ENCODE data around the gene WWOX. TPM values are rescaled to one million over a fixed set of nuclear protein-coding genes. Genes with fewer than 3 reads are reported as not detected.

WWOX gene
- total RNA-seq, 1 donor from 2014 or later: 19.2 TPM

DNA sequence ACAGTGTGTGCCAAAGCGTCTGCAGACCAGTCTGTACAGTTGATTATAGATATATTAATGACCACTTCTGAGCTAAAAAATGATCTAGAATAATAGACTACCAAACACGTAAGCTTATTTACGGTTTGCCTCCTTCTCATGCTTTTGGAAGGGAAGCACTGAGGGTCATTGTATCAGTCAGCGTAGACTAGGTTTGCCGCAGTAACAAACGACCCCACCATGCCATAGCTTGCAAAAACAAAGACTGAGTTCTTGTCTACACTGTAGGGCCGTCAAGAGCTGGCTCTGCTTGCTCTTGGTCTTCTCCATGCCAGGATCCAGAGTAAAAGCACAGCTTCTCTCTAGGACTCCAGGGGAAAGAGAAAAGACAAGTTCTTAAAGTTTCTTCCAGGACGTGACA, 820.4 kb downstream of the WWOX start:
- DNase-seq (no peak), ATAC-seq (no peak)
- Histone ChIP-seq H3K36me3 (no peaks in the 10 kb centered on the region), H3K4me1 (no peaks in the 10 kb centered on the region), H3K4me3 (no peak overlapping the region), H3K27ac (no peak overlapping the region), H3K27me3 (ENCODE audit: low read depth) (no peaks in the 10 kb centered on the region), H3K9me3 (peaks cover 9% of the 10 kb centered on the region)
- intact Hi-C loops (cut with DNase I): no loop called here
- TF ChIP-seq, protein P1, sequence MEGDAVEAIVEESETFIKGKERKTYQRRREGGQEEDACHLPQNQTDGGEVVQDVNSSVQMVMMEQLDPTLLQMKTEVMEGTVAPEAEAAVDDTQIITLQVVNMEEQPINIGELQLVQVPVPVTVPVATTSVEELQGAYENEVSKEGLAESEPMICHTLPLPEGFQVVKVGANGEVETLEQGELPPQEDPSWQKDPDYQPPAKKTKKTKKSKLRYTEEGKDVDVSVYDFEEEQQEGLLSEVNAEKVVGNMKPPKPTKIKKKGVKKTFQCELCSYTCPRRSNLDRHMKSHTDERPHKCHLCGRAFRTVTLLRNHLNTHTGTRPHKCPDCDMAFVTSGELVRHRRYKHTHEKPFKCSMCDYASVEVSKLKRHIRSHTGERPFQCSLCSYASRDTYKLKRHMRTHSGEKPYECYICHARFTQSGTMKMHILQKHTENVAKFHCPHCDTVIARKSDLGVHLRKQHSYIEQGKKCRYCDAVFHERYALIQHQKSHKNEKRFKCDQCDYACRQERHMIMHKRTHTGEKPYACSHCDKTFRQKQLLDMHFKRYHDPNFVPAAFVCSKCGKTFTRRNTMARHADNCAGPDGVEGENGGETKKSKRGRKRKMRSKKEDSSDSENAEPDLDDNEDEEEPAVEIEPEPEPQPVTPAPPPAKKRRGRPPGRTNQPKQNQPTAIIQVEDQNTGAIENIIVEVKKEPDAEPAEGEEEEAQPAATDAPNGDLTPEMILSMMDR (IDR thresholded peaks at IDR 0.05): no peak

DNA sequence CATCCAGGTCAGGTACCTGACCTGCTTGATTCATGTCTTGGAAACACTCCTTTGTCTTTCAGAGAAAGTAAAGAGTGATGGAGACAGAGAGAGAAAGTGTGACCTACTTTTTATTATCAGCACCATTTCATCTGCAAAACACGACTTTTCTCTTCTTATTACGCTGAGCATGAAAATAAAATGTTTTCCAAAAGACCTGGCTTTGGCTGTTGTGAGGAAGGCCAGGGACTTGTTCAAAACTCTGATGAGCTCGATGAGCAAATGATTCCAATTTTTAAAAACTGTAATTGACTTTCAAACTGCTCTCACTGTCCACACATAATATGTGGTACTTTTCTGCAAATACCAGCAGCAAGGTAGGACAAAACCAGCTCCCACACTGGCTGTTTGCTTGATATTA, 821.2 kb downstream of the WWOX start:
- Histone ChIP-seq H3K4me1 (no peaks in the 10 kb centered on the region), H3K36me3 (no peaks in the 10 kb centered on the region), H3K27ac (no peak overlapping the region), H3K27me3 (ENCODE audit: low read depth) (no peaks in the 10 kb centered on the region), H3K4me3 (no peak overlapping the region), H3K9me3 (peaks cover 9% of the 10 kb centered on the region)
- DNase-seq (no peak), ATAC-seq (no peak)
- intact Hi-C loops (cut with DNase I): no loop called here
- TF ChIP-seq, protein P1 (IDR thresholded peaks at IDR 0.05): no peak

DNA sequence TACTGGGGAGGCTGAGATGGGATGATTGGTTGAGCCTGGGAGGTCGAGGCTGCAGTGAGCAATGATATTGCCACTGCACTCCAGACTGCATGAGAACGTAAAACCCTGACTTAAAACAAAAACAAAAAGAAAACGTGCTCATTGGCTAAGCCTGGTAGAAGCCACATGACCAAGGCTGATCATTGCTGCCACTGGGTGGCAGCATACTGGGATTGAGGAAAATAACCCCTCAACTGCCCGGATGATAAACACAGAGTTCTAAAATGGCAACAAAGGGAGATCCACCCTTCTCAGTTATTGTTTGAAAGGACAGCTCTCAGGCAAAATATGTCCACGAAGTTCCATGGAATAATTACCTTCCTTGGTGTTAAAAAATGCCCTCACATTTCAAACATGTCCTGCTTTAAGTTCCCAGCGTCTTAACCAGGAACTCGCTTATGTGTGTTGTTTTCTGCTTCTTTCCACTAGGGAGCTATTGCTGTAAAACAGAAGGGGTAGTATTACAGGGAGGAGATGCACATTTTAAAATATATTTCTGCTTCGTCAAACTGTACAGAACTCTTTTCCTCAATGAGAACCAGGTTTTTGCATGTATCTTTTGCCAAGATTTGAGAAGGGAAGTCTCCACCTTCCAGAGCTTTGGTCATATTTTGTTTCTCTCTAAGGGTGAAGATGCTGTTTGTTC, 825.8 kb downstream of the WWOX start:
- no peak overlapping the region for H3K27ac ChIP-seq
- ATAC-seq (peak; percentile 65 to 68), DNase-seq (peak; percentile 61)
- no peaks in the 10 kb centered on the region for H3K27me3 ChIP-seq (ENCODE audit: low read depth)
- intact Hi-C loops (cut with DNase I): no loop called here
- TF ChIP-seq, protein P1 (IDR thresholded peaks at IDR 0.05): peak; percentile 61
- H3K36me3 ChIP-seq: no peaks in the 10 kb centered on the region
- peaks cover 9% of the 10 kb centered on the region for H3K9me3 ChIP-seq
- H3K4me1 ChIP-seq: no peaks in the 10 kb centered on the region
- H3K4me3 ChIP-seq: no peak overlapping the region

DNA sequence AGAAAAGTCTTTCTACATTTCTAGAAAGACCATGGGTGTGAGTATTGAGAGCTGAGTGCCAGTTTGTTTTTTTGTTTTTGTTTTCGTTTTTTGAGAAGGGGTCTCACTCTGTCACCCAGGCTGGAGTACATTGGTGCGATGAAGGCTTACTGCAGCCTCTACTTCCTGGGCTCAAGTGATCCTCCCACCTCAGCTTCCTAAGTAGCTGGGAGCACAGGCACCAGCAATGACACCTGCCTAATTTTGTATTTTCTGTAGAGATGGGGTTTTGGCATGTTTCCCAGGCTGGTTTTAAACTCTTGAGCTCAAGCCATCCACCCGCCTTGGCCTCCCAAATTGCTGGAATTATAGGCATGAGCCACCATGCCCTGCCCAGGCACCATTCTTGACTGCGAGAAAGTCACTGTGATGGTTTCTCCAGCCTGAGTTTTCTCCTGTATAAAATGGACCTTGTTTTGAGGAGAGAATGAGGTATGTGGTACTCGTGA, 827.3 kb downstream of the WWOX start:
- TF ChIP-seq, protein P1 (IDR thresholded peaks at IDR 0.05): no peak
- no peak overlapping the region for H3K27ac ChIP-seq
- peaks cover 4% of the 10 kb centered on the region for H3K9me3 ChIP-seq
- no peak for ATAC-seq
- no peaks in the 10 kb centered on the region for H3K4me1 ChIP-seq
- no peak overlapping the region for H3K4me3 ChIP-seq
- no peaks in the 10 kb centered on the region for H3K27me3 ChIP-seq (ENCODE audit: low read depth)
- intact Hi-C loops (cut with DNase I): no loop called here
- DNase-seq: no peak
- H3K36me3 ChIP-seq: no peaks in the 10 kb centered on the region

DNA sequence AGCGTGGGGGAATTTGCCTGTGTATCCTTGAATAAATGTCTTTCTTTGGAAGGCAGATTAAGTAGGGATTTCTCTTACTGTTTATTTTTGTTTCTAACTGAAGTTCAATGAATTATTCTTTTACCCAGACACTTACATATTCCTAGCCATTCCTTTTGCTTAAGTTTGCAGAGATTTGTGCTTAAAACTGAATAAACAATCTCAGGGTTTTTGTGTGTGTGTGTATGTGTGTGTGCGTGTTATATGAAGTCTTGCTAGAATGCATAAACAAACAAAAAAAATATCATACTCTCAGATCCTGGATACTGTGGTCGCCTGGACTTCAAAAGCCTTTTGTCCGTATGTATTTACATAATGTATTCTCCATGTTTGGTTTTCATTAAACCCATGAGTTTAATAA, 828.3 kb downstream of the WWOX start:
- H3K9me3 ChIP-seq: no peaks in the 10 kb centered on the region
- intact Hi-C loops (cut with DNase I): no loop called here
- ATAC-seq: no peak
- H3K4me1 ChIP-seq: no peaks in the 10 kb centered on the region
- DNase-seq: no peak
- no peak overlapping the region for H3K27ac ChIP-seq
- H3K36me3 ChIP-seq: no peaks in the 10 kb centered on the region
- TF ChIP-seq, protein P1 (IDR thresholded peaks at IDR 0.05): no peak
- H3K4me3 ChIP-seq: peak overlapping the region; percentile 19
- no peaks in the 10 kb centered on the region for H3K27me3 ChIP-seq (ENCODE audit: low read depth)

All from lower lobe of right lung (tissue), 2 donors.